ENCODE results near the gene MTMR1. TPM values are rescaled to one million over a fixed set of nuclear protein-coding genes. Genes with fewer than 3 reads are reported as not detected.

Gene MTMR1
- total RNA-seq, 2 donors from 2014 or later = 16.5 to 18.5 TPM

- TF ChIP-seq CTCF (conservative IDR thresholded peaks at IDR 0.05) = no peak
- 90% methylated on average over 18 of the region's 18 CpGs; no CpG with 5 or more reads in 1 of the 2 experiments for WGBS, 2 experiments (ENCODE audit: insufficient coverage in 1 of 2, insufficient read length in 1 of 2)
- peaks cover 42% of the 10 kb centered on the region for H3K36me3 Mint-ChIP-seq (ENCODE audit: low read depth)
- no peaks in the 10 kb centered on the region for H3K9me3 ChIP-seq (ENCODE audit: control insufficient read depth, low read length)
- peak; percentile 42 for DNase-seq
- H3K27me3 Mint-ChIP-seq (ENCODE audit: insufficient read depth) = no peaks in the 10 kb centered on the region
- no peaks in the 10 kb centered on the region for H3K36me3 ChIP-seq (ENCODE audit: control insufficient read depth, insufficient read depth, low read length)
- peak overlapping the region; percentile 85 for H3K27ac Mint-ChIP-seq
- no peaks in the 10 kb centered on the region for H3K4me1 ChIP-seq (ENCODE audit: control insufficient read depth, insufficient read depth, low read length)
- no peak overlapping the region for H3K4me3 ChIP-seq (ENCODE audit: low read length)
- H3K4me3 Mint-ChIP-seq = no peak overlapping the region
- no peaks in the 10 kb centered on the region for H3K27me3 ChIP-seq (ENCODE audit: control insufficient read depth, insufficient read depth, low read length, poor library complexity, severe bottlenecking)
- peaks cover 20% of the 10 kb centered on the region for H3K4me1 Mint-ChIP-seq
- no peak overlapping the region for H3K9ac ChIP-seq (ENCODE audit: extremely low read depth, low read length, poor library complexity, severe bottlenecking)
- H3K9me3 Mint-ChIP-seq = no peaks in the 10 kb centered on the region
- H3K27ac ChIP-seq (ENCODE audit: low read depth, low read length) = no peak overlapping the region
These were observed 84.3 kb downstream of the MTMR1 start for GRCh38 chrX:150777328-150777992.

- H3K27ac Mint-ChIP-seq = no peak overlapping the region
- H3K4me1 Mint-ChIP-seq = peaks cover 20% of the 10 kb centered on the region
- H3K9ac ChIP-seq (ENCODE audit: extremely low read depth, low read length, poor library complexity, severe bottlenecking) = no peak overlapping the region
These were observed 86.2 kb downstream of the MTMR1 start for GRCh38 chrX:150779385-150779784.

GRCh38 chrX:150781677-150782076 is 88.5 kb downstream of the MTMR1 start:
- no peak for DNase-seq
- WGBS, 2 experiments (ENCODE audit: insufficient coverage in 1 of 2, insufficient read length in 1 of 2) = 95% methylated on average over 10 of the region's 10 CpGs; no CpG with 5 or more reads in 1 of the 2 experiments
- H3K36me3 ChIP-seq (ENCODE audit: control insufficient read depth, insufficient read depth, low read length) = no peaks in the 10 kb centered on the region
- no peaks in the 10 kb centered on the region for H3K9me3 Mint-ChIP-seq
- H3K9me3 ChIP-seq (ENCODE audit: control insufficient read depth, low read length) = no peaks in the 10 kb centered on the region
- H3K4me1 ChIP-seq (ENCODE audit: control insufficient read depth, insufficient read depth, low read length) = peaks cover 2% of the 10 kb centered on the region
- no peak overlapping the region for H3K9ac ChIP-seq (ENCODE audit: extremely low read depth, low read length, poor library complexity, severe bottlenecking)
- H3K4me3 Mint-ChIP-seq = no peak overlapping the region
- H3K27me3 Mint-ChIP-seq (ENCODE audit: insufficient read depth) = no peaks in the 10 kb centered on the region
- peaks cover 13% of the 10 kb centered on the region for H3K36me3 Mint-ChIP-seq (ENCODE audit: low read depth)
- no peaks in the 10 kb centered on the region for H3K27me3 ChIP-seq (ENCODE audit: control insufficient read depth, insufficient read depth, low read length, poor library complexity, severe bottlenecking)
- no peak overlapping the region for H3K27ac Mint-ChIP-seq
- H3K4me3 ChIP-seq (ENCODE audit: low read length) = no peak overlapping the region
- H3K4me1 Mint-ChIP-seq = peaks cover 22% of the 10 kb centered on the region
- no peak overlapping the region for H3K27ac ChIP-seq (ENCODE audit: low read depth, low read length)
- TF ChIP-seq CTCF (conservative IDR thresholded peaks at IDR 0.05) = no peak

More at GRCh38 chrX:150779385-150779784, 86.2 kb downstream of the MTMR1 start:
- TF ChIP-seq CTCF (conservative IDR thresholded peaks at IDR 0.05) = no peak
- H3K27me3 ChIP-seq (ENCODE audit: control insufficient read depth, insufficient read depth, low read length, poor library complexity, severe bottlenecking) = no peaks in the 10 kb centered on the region
- H3K4me1 ChIP-seq (ENCODE audit: control insufficient read depth, insufficient read depth, low read length) = no peaks in the 10 kb centered on the region
- H3K4me3 Mint-ChIP-seq = no peak overlapping the region
- H3K9me3 Mint-ChIP-seq = no peaks in the 10 kb centered on the region
- no peak overlapping the region for H3K4me3 ChIP-seq (ENCODE audit: low read length)
- no peaks in the 10 kb centered on the region for H3K9me3 ChIP-seq (ENCODE audit: control insufficient read depth, low read length)
- H3K27ac ChIP-seq (ENCODE audit: low read depth, low read length) = no peak overlapping the region
- DNase-seq = no peak
- 98 to 100% methylated on average over 1 to 4 of the region's 8 CpGs for WGBS, 2 experiments (ENCODE audit: insufficient coverage in 1 of 2, insufficient read length in 1 of 2)
- no peaks in the 10 kb centered on the region for H3K27me3 Mint-ChIP-seq (ENCODE audit: insufficient read depth)
- H3K36me3 ChIP-seq (ENCODE audit: control insufficient read depth, insufficient read depth, low read length) = no peaks in the 10 kb centered on the region
- peaks cover 30% of the 10 kb centered on the region for H3K36me3 Mint-ChIP-seq (ENCODE audit: low read depth)

Measured in endodermal cell (in vitro differentiated cells).